ENCODE measurements around the gene NCAM1.

The NCAM1 gene

GRCh38 chr11:113174882-113175281, 213.7 kb downstream of the NCAM1 start:
- DNase-seq: no peak

- no peak for DNase-seq
These were observed 215.6 kb downstream of the NCAM1 start for GRCh38 chr11:113176599-113177360.

- no peak for DNase-seq
These were observed 216.5 kb downstream of the NCAM1 start for GRCh38 chr11:113177671-113178070.

GRCh38 chr11:113178381-113179070, 217.3 kb downstream of the NCAM1 start:
- no peak for DNase-seq

GRCh38 chr11:113179181-113179704, 218.0 kb downstream of the NCAM1 start:
- DNase-seq: no peak

DNA sequence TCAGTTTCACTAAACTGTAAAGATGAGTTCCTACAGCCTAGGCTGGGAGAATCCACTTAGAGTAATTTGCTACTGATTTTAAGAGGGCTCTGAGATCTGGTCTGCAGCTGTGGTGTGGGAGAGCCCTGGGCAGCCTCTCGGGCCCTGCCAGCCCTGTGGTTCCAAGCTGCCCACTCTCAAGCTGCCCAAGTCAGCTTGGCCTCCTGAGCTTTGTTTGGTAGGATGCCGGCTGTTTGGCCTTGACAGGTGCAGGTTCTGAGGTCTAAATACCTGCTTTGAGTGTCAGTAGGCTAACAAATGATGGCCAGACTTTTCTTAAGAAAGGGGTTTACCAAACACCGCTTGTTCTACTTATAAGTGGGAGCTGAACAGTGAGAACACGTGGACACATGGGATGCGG, 219.9 kb downstream of the NCAM1 start:
- no peak for DNase-seq

GRCh38 chr11:113182288-113182687, 221.1 kb downstream of the NCAM1 start:
- no peak for DNase-seq

GRCh38 chr11:113184498-113184897, 223.3 kb downstream of the NCAM1 start:
- no peak for DNase-seq

DNA sequence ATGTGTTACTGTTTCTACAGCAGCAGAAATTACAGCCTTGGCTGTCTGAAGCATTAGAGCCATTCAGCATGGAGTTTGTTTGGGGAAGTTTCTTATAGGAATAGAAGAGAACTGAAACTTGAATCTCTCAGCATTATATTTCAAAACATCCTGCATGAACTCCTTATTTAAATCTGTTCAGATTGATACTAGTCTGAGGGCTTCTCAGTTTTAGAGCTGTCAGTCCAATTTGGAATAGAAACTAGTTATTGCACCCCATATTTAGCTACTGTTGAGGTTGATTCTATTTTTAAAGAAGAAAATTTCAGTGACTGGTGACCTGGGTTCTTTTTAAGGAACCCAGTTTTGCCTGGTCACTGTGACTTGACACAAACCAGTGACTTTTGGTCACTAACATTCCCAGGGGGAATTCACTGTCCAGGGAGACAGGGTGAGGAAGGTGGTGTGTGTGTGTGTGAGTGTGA, 227.2 kb downstream of the NCAM1 start:
- no peak for DNase-seq

DNA sequence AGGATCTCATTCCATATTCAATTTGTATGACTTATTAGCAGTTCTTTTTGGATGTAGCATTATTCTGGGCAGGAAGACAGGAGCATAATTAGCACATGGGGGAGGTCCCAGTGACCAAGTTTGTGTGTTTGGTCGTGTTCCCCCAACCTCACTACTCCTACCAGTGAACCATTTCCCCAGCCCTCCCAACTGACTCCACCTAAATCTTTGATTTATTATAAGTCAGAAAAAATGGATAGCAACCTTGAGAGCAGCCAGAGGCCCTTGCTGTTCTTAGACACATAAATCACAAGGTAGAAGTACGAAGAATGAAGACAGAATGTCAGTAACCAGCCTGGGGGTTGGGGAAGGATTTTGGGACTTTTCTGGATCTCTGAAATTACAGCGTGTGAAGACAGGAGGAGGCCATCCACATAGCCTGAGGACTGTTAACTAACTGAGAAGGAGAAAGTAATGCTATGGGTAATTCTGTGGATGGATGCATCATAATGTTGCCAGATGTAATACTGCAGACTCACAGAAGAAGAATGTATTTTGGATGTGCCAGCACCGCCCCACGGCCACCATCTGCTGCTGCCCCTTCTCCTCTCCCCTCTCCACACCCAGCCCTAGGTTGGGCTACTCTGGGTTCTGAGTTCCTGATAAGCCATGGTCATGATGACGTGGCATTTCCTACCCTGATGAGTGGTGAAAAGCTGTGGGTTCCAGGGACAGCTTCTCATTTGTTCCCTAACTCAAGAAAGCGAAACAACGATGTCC, 228.9 kb downstream of the NCAM1 start:
- DNase-seq: no peak

DNA sequence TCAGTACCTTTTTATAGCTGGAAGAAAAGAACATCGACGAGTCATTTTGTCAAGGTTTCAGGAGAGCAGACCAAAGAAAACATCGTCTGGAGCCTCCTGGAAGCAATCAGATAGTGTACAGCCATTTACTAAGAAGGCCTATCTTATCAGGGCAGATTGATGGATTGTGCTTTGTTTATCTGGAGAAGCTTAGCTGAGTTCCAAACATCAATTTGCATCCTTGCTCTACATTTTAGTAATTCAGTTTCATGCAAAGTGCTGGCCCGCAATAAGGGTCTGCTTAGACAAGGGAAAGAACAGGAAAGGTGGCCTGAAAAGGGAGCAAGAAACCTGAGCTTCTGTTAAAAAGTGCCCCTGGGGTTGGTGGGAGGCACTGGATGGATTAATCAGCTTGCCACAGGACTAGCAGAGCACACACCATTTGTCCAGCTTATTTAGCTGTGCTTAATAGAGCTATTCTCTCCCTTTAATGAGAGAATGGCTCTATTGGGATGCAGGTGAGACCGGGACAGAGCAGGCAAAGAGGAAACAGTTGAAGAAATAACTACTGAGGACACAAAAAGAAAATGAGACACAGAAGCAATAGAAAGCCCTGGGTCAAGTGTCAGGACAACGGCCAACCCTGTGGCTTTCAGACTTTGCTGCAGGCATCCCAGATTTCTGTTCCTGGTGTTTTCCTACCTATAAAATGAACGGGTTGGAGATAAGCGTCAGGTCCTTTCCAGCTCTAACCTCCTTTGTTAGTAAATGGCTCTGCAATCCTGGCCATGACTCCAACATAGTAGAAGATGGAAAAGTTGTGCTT, 231.1 kb downstream of the NCAM1 start:
- DNase-seq: no peak

GRCh38 chr11:113193016-113193415, 231.8 kb downstream of the NCAM1 start:
- DNase-seq: no peak

DNA sequence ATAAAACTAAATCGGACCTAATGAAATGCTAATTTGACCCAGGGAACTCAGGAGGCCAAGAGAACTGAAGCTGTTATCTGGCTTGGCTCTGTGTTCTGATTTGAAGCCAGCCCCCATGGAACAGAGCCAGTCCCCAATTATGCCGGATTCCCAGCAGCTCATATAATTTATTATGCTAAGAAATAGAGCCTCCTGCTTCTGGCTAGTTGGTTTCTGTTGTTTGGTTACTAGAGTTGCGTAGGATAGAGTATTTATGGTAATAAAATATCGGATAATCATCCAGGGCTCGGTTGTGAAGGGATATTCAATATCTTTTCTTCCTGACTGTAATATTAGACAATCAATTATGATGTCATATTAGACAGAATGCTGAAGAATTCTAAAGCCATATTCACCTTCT, 232.7 kb downstream of the NCAM1 start:
- no peak for DNase-seq

GRCh38 chr11:113195728-113196127, 234.5 kb downstream of the NCAM1 start:
- DNase-seq: no peak

- DNase-seq: no peak
These were observed 236.2 kb downstream of the NCAM1 start for GRCh38 chr11:113197446-113197845.

- no peak for DNase-seq
These were observed 237.9 kb downstream of the NCAM1 start for GRCh38 chr11:113198972-113199661.

DNA sequence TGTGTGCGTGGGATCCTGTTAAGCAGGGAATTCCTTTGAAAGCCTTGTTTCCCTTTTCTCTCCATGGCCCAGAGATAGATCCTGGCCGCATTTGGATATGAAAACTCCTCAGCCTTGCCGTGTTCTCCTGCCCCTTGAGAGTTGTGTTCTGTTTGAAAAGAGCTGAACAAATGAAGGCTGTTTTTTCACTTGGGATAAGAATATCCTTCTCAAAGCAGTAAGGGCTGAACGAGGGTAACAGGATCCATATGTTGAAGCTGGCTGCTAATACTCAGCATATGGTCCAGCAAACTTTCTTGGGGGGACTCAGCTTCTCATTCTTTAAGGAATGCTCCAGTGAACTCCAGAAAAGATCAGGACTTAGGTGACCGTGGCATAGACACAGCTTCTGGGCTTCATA, 238.6 kb downstream of the NCAM1 start:
- DNase-seq: no peak

DNA sequence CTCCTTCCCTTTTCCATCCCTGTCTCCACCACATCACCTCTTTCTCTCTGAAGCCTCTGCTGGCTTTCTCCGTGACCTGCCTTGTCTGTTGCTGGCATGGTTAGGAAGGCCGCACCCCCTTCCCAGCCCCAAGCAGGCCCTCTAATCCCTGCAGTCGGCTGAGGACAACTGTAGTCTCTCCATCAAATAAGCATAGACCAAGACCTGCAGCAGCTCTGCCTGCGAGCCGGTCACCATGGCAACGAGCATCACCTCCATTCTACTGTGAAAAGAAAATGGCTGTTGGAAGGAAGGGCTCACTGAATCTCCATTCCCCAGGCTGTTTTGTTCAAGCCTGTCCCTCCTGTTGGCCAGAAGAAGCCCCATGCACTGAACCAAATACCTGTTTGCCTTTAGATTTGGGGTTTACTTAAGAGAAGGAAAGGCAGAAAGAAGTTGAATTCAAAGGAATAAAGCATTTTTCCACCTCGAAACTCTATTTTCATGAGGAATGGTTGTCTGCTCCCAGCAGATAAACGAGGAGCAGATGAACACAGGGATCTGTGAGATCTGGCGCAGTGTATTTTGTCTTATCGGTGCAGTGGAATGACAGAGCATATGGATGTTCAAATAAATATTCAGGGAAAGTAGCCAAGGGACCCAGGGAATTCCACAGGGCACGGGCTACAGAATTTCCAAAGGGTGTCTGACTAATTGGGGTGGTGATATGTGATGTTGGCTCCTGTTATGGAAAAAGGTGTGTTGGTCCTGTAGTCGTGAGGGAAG, 240.0 kb downstream of the NCAM1 start:
- DNase-seq: no peak

DNA sequence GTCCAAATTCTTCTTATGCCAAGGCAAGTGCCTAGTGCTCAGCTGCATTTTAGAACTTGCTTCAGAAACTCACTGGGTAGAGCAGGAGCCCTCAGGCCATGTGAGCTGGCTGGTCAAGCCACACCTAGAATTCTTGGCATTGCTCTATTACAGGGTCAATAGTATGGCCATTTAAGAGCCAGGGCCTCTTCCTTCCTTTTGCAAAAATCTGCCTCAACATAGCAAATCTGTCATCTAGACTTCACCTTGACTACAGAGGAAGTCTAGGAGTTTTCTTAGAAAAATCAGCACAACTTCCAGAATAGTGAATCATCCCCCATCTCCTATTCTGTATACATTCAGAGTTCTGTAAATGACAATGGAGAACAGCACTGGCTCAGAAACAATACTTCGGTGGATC, 241.2 kb downstream of the NCAM1 start:
- no peak for DNase-seq

GRCh38 chr11:113203141-113203753, 242.0 kb downstream of the NCAM1 start:
- no peak for DNase-seq

DNA sequence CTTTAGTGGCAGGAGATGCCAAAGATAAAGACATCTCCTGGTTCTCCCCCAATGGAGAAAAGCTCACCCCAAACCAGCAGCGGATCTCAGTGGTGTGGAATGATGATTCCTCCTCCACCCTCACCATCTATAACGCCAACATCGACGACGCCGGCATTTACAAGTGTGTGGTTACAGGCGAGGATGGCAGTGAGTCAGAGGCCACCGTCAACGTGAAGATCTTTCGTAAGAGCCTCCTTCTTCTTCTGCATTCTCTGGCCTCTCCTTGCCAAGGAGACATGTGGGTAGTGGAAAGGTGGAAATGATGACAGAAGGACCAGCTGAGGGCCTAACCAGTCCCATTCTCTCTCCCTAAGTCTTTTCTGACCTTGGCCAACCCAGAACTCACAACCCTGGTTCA, 243.1 kb downstream of the NCAM1 start:
- no peak for DNase-seq
